GM18951 (cell line): Measurements from ENCODE around the gene ZCCHC17.

Experiments
- POLR2A ChIP-seq: IDR thresholded peaks from 4 replicates; pipeline ENCODE4 v1.6.1; 2011; ENCODE audit warnings: mild to moderate bottlenecking; ENCODE audit not compliant: insufficient read length, insufficient read depth; ENCODE audit errors: extremely low read depth
- in situ Hi-C: fragments of 300-500 bp; cut with MboI; formaldehyde crosslinking; loops from one replicate; pipeline ENCODE4 v1.12.0; 2022; ENCODE audit warnings: low sequenced_read_pairs, mixed read lengths, inconsistent platforms; ENCODE audit not compliant: unreplicated experiment

Gene ZCCHC17

DNA sequence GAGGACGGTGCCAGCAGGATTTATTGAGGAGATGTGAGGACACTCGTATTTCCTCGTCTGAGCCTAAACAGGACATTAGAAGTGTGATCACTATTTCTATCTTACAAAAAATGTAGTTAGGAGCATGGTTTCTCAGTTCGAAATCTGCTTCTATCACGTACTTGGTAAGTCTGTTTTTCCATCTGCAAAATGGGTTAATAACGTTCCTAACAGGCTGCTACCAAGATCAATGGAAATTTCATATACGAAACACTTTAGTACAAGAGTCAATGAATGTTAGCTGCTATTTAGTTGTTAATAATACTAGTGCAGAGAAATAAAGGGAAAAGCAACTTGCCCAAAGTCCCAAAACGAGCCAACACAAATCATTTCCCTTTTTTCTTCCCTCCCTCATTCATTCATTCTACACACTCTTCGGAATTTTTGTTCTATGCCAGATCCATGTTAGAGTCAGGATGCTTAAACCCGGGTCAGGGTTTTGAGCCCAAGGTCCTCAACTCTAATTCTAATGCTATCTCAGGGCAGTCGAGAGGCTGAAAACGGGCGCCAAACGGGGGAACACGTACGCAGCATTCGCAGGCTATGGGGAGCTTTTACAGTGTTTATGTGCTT lies 852 bp upstream of the ZCCHC17 start:
- no peak for TF ChIP-seq POLR2A
- in situ Hi-C loops = no loop called here

DNA sequence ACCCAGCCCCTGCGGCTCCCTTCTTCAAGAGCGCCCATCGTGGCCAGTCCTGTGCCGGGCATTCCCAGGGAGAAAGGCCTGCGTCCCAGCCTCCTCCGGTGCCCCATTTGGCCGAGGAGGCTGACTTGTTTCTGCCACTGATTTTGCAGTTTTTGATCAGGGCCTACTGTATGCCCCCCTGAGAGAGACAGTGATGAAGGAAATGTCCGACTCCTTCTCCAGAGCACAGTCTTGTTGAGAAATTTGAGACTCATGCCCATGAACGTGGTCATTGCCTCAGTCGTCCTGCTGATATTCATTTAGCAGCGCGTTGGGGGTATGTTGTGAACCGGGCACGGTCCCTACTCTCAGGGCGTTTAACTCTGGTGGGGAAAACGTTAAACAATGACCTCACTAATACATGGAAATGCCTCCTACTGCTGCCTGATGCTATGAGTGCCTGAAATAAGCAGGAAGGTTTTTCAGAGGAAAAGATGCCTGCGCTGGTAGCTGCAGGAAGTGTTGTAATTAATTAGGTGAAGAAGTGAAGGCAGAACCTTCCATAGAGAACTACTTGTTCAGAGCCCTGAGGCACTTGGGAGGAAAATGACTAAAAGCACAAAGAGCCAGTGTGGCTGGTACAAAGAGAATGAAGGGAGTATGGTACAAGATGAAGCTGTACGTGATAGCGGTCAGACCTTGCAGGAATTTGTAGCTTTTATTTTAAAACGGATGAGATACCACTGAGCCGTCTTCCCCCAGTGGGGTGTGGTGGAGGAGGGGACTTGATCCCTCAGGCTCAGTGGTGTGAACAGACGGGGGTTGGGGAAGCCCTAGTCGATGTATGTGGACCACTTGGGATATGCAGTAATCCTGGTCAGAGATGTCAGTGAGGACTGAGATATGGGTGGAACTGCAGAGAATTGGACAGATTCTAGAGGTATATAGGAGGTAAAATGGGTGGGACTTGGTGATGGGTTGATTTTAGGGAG lies 730 bp downstream of the ZCCHC17 start:
- in situ Hi-C loops = no loop called here
- TF ChIP-seq POLR2A = no peak

DNA sequence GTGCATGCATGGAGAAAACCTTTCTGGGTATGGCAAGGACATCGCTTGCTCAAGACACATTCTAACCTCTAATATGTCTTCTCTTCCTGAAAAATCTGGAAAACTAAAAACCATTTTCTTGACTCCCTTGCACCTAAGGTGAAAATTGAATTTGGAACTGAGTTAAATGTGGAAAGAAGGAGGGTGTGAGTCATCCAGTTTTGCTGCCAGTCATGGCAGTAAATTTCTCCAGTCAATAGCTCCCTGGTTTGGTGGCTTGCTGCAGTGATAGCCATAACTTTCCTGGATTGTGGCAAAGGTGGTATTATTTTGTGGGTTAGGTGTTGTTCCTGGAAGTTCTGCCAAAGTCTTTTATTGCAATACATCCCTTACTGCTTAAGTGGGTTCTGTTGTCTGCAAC lies 2.5 kb downstream of the ZCCHC17 start:
- in situ Hi-C loops = no loop called here
- TF ChIP-seq POLR2A = no peak

DNA sequence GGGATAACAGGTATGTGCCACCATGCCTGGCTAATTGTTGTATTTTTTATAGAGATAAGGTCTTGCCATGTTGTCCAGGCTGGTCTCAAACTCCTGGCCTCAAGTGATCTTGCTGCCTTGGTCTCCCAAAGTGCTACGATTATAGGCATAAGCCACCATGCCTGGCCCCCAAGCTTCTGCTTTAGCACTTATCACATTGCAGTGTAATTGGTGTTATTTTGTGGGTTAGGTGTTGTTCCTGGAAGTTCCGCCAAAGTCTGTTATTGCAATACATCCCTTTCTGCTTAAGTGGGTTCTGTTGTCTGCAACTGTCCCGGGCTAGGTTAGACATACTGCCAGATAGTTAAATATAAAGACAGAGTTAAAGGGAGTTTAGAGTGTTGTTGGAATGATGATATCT lies 3.4 kb downstream of the ZCCHC17 start:
- in situ Hi-C loops = no loop called here
- no peak for TF ChIP-seq POLR2A

DNA sequence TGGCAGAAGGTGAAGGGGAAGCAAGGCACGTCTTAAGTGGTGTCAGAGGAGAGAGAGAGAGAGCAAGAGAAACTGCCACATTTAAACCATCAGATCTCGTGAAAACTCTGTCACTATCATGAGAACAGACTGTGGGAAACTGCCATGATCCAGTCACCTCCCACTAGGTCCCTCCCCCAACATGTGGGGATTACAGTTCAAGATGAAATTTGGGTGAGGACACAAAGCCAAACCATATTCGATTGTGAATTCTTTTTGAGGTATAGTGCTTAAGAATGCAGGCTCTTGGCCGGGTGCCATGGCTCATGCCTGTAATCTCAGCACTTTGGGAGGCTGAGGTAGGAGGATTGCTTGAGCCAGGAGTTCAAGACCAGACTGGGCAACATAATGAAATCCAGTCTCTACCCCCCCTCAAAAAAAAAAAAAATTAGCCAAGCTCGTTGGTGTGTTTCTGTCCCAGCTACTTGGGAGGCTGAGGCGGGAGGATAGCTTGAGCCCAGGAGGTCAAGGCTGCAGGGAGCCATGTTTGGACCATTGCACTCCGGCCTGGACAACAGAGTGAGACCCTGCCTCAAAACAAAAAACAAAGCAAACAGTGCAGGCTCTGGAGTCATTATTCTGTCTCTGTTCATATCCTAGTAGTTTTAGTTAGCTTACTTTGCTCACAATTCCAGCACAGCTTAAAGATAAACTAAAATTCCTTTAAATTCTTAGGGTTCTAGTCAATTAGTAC lies 6.0 kb downstream of the ZCCHC17 start:
- no peak for TF ChIP-seq POLR2A
- in situ Hi-C loops = no loop called here

DNA sequence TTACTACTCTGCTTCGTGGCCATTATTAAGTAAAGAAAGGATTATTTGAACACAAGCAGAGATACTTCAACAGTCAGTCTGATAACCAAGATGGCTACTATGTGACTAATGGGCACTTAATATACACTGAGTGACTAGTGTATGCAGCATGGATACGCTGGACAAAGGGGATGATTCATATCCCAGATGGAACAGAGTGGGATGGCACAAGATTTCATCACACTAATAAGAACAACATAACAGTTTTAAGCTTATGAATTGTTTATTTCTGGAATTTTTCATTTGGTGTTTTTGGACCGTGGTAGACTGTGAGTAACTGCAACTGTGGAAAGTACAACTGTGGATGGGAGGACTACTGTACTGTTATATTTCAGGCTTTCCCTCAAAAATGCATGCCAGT lies 9.4 kb downstream of the ZCCHC17 start:
- no peak for TF ChIP-seq POLR2A
- in situ Hi-C loops = no loop called here

DNA sequence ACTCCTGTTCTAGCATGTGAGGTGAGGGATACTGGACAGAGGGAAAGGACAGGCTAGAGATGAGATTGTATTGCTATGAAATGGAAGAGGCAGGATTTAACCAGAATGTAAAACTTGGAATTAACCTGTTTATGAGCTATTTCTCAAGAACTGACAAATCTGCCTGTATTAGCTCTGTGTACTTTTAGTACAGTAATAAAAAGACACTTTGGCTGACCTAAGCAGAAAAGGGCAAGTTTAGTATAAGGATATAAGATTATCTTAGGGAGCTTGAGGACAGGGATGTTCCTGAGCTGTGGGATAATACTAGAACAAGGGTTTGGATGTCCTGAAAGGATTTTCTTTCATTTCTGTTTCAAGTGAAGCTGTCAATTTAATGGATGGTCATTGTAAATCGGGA lies 11.2 kb downstream of the ZCCHC17 start:
- TF ChIP-seq POLR2A = no peak

DNA sequence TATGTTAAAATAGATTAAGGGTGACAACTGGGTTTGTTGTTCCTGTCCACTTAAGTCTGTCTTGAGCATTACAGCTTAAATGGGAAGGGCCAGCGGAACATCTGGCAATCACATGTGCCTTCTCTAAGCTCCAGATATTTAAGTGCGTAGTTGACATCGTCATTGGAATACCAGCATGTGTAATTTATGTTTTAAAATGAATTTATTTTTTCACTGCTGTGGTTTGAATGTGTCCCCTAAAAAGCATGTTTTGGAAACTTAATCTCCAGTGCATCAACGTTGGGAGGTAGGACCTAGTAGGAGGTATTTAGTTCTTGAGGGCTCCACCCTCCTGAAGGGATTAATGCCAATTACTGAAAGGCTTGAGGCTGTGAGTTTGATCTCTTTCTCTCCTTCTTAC lies 13.4 kb downstream of the ZCCHC17 start:
- in situ Hi-C loops = no loop called here
- TF ChIP-seq POLR2A = no peak

More for the DNA sequence above, 11.2 kb downstream of the ZCCHC17 start:
- in situ Hi-C loops = no loop called here

DNA sequence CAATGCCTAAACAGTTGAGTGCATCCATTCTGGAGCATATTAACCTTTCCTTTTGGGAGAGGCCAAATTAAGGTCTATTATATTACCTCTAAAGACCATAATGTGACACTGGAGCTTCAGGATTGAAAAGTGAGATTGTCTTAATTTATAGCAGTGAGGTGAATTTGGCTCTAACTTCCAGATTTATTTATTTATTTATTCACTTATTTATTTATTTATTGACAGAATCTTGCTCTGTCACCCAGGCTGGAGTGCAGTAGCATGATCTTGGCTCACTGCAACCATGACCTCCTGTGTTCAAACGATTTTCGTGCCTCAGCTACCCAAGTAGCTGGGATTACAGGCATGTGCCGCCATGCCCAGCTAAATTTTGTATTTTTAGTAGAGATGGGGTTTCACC lies 19.1 kb downstream of the ZCCHC17 start:
- TF ChIP-seq POLR2A = no peak
- in situ Hi-C loops = no loop called here

DNA sequence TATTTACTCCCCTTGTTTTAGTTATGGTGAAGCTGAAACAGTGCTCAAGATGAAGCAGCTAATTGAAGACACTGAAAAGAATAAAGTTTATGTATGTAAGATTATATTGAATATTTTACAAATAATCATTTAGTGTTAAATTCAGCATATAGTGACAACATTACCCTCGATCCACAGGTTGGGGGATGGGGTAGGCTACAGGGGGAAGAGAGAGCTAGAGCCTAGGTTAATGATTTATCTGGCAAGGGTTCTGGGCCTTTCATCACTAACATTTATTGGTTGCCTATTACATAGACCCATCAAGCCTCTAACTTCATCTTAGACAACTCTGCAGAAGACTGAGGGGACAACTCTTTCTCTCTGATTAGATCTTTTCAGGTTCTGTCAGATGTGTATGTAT lies 21.3 kb downstream of the ZCCHC17 start:
- in situ Hi-C loops = no loop called here
- no peak for TF ChIP-seq POLR2A

DNA sequence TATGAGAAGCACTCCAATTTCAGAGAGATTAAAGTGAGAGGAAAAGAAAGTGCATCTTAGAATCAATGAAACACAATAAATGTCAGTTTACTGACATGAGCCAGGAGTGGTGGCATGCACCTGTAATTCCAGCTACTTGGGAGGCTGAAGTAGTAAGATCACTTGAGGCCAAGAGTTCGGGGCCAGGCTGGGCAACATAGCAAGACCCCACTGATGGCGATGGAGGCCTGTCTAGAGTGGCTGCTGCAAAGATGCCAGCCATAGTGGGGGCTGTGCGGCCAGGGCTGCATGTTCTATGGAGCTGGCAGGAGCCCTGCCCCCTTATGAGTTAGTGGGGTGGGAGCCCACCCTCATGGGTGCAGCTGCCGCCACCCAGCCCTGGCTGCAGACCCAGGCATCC lies 27.3 kb downstream of the ZCCHC17 start:
- TF ChIP-seq POLR2A = no peak
- in situ Hi-C loops = no loop called here

DNA sequence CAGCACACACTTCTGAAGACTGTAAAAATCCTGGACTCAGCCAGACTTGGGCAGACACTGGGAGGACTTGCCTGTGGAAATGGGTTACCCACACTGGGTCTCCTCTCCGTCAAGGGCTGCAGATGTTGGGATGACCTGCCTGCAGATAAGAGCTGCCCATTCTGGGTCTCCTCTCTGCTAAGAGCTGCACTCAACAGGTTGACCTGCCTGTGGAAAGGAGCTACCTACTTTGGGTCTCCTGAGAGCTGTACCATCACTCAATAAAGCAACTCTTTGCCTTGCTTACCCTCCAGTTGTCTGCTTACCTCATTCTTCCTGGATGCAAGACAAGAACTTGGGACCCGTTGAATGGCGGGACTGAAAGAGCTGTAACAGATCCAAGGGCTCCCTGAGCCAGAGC lies 28.2 kb downstream of the ZCCHC17 start:
- no peak for TF ChIP-seq POLR2A
- in situ Hi-C loops = no loop called here

DNA sequence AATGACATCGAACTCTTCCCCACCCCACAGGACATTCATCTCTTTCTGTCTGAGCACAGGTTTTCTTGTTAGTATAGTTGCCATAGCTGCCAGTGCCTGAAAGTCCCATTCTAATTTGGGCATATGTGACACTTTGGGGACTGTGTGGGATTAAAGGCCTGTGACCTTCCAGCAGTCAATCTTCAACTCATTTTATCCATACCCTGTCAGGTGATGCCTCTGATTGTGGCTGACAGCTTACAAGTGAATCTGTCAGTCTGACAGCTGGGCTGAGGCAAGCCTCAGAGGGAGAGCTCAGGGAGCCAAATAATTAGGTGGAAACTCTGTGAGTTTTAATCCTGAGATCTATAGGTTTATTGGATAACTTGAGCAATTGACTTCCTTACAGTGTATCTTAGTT lies 29.6 kb downstream of the ZCCHC17 start:
- no peak for TF ChIP-seq POLR2A
- in situ Hi-C loops = no loop called here

DNA sequence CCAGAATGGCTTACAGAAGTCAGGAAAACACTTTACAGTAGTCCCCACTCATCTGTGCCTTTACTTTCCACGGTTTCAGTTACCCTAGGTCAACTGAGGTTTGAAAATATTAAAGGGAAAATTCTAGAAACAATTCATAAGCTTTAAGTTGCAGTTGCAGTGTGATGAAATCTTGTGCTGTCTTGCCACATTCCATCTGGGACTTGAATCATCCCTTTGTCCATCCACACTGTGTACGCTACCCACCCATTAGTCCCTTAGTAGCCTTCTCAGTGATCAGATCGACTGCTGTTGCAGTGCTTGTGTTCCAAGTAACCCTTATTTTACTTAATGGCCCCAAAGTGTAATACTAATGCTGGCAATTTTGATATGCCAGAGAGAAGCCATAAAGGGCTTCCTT lies 30.5 kb downstream of the ZCCHC17 start:
- TF ChIP-seq POLR2A = no peak
- in situ Hi-C loops = no loop called here

DNA sequence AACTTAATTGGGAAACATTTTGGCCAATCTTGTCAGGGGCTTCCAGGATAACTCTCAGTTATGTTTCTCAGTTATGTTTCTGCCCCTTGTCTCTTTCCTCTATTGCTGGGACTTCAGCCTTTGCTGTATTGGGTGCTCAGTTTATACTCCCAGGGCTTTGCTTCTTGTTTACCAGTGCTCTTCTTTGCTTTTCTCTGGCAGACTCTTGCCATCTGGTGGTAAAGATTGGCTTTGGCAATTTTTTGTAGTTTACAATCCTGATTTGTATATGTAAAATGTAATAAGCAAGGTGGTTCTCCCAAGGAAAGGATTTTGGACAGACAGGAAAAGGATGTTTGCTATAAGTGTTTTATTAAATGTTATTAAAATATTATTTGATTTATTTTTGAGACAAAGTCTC lies 38.2 kb downstream of the ZCCHC17 start:
- TF ChIP-seq POLR2A = no peak
- in situ Hi-C loops = no loop called here
